Panc1 (cell line): Measurements from ENCODE around the gene SHC3. TPM values are rescaled to one million over a fixed set of nuclear protein-coding genes. Genes with fewer than 3 reads are reported as not detected.

ENCODE experiments used
- ATAC-seq: fragments of 200-7000 bp; cut with Tn5 transposase; 2 replicates; pipeline ENCODE4 v1.9.1; 2020; ENCODE audit warnings: mild to moderate bottlenecking, moderate library complexity
- BruUV-seq: library from RNA; stranded (reverse); fragments of 400-500 nt; replicated peaks from 2 replicates; lab custom pipeline; 2021; lab: Mats Ljungman, UMichigan
- CTCF ChIA-PET: fragments of 300-600 bp; sonication (Branson Sonifier 250); formaldehyde crosslinking; loops from one replicate; lab custom pipeline; 2022; ENCODE audit warnings: antibody characterized with exemption; lab: Charles Lee
- POLR2A ChIA-PET: fragments of 300-600 bp; sonication (Branson Sonifier 250); formaldehyde crosslinking; loops from one replicate; lab custom pipeline; 2022; ENCODE audit warnings: antibody characterized with exemption; lab: Charles Lee
- DNase-seq: peaks from one replicate; pipeline ENCODE4 v3.0.0-alpha.2; 2010; ENCODE audit warnings: low read depth, low spot score
- H3K27ac ChIP-seq: 2 replicates; pipeline ENCODE4 v1.5.1; 2011; ENCODE audit warnings: mild to moderate bottlenecking, low read length, inconsistent platforms
- H3K27me3 ChIP-seq: fragments of 200-500 bp; sonication (Bioruptor generic); 2 replicates; pipeline ENCODE4 v1.6.0; 2014; ENCODE audit warnings: low read length, inconsistent platforms; ENCODE audit not compliant: control insufficient read depth, insufficient read depth
- H3K36me3 ChIP-seq: fragments of 200-500 bp; sonication (Bioruptor generic); 2 replicates; pipeline ENCODE4 v1.5.1; 2014; ENCODE audit warnings: inconsistent platforms, mild to moderate bottlenecking, low read length, moderate library complexity; ENCODE audit not compliant: control insufficient read depth, insufficient read depth
- H3K4me1 ChIP-seq: 2 replicates; pipeline ENCODE4 v1.5.1; 2011; ENCODE audit warnings: inconsistent platforms, mild to moderate bottlenecking, low read length, moderate library complexity; ENCODE audit not compliant: control insufficient read depth, insufficient read depth
- H3K4me3 ChIP-seq, 2 experiments: 2 replicates each; pipeline ENCODE4 v1.5.1; 2011 to 2012; ENCODE audit warnings: low read depth in 2 of 2, low read length in 2 of 2, mild to moderate bottlenecking in 2 of 2, inconsistent platforms in 1 of 2, moderate library complexity in 1 of 2
- H3K9me3 ChIP-seq: fragments of 200-500 bp; sonication (Bioruptor generic); 2 replicates; pipeline ENCODE4 v1.5.1; 2014; ENCODE audit warnings: low read depth, mild to moderate bottlenecking, inconsistent platforms, low read length, moderate library complexity; ENCODE audit not compliant: control insufficient read depth, insufficient read depth
- POLR2AphosphoS5 ChIP-seq: IDR thresholded peaks from 2 replicates; pipeline ENCODE4 v1.6.1; 2012; ENCODE audit warnings: mild to moderate bottlenecking, low read depth, low read length, moderate library complexity
- SIN3A ChIP-seq: IDR thresholded peaks from 2 replicates; pipeline ENCODE4 v1.6.1; 2012; ENCODE audit warnings: low read depth, mild to moderate bottlenecking, low read length, moderate library complexity, borderline replicate concordance; ENCODE audit not compliant: insufficient read depth
- TCF7L2 ChIP-seq: IDR thresholded peaks from 2 replicates; pipeline ENCODE4 v1.6.1; 2011; ENCODE audit warnings: mild to moderate bottlenecking, low read depth, low read length, inconsistent platforms
- in situ Hi-C: cut with HindIII; loops from 2 replicates; pipeline ENCODE4 v1.10.0; 2016; ENCODE audit warnings: low sequenced_read_pairs, low pct_unique_long_range_greater_than_20kb
- intact Hi-C: fragments of 100-400 bp; cut with micrococcal nuclease; formaldehyde crosslinking; loops from one replicate; pipeline ENCODE4 v1.10.0; 2022; ENCODE audit not compliant: unreplicated experiment
- total RNA-seq: library from RNA; stranded (reverse); gene quantifications from one replicate; pipeline ENCODE4 v1.2.1, GENCODE V29; 2021; ENCODE audit not compliant: unreplicated experiment
- TF ChIP-seq, protein P1 (sequence below), 2 experiments: IDR thresholded peaks; 2 replicates each; pipeline ENCODE4 v1.6.1; 2011 to 2012; ENCODE audit warnings: low read depth in 2 of 2, control low read depth in 1 of 2, low read length in 1 of 2, mild to moderate bottlenecking in 1 of 2, moderate library complexity in 1 of 2; ENCODE audit not compliant: insufficient read depth in 1 of 2
- TF ChIP-seq, protein P2 (sequence below): fragments of 450-650 bp; IDR thresholded peaks from 2 replicates; pipeline ENCODE4 v1.5.1; 2017; ENCODE audit warnings: mild to moderate bottlenecking

Gene SHC3
- total RNA-seq, 1 experiment from 2014 or later, result 1.7 TPM

DNA sequence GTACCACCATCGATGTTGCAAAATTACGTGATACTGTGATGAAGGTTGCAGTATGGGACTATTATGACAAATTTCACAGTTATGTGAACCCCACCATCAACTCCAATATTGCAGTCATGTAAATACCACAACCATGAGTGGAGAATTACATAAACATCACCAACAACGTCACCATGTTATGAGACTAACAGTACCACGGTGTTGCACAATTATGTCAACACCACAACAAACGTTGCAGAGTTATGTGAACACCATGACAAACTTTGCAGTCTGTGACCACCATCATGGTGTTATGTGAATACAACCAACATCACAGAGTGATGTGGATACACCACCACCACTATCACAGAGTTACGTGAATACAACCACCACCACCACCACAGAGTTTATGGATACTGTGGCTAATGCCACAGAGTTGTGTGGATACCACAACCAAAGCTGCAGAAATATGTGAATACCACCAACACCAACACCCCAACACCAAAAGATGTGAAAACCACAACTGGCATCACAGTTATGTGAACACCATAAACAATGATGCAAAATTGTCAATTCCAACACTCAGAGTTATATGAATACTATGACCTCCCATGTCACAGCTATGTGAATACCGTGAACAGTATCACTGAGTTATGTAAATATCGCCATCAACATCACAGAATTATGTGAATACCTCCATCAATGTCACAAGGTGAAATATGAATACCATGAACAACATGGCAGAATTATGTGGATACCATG is 62.4 kb downstream of the SHC3 start:
- Histone ChIP-seq H3K4me3 (no peak overlapping the region), H3K36me3 (no peaks in the 10 kb centered on the region), H3K27me3 (no peaks in the 10 kb centered on the region), H3K27ac (no peak overlapping the region), H3K4me1 (no peaks in the 10 kb centered on the region), H3K9me3 (no peaks in the 10 kb centered on the region)
- in situ Hi-C loops, result no loop called here
- DNase-seq (no peak), ATAC-seq (no peak)
- POLR2A ChIA-PET, result no interaction called here
- intact Hi-C loops, result no loop called here
- CTCF ChIA-PET, result no interaction called here
- BruUV-seq, result no TSS peak
- TF ChIP-seq, protein P1, sequence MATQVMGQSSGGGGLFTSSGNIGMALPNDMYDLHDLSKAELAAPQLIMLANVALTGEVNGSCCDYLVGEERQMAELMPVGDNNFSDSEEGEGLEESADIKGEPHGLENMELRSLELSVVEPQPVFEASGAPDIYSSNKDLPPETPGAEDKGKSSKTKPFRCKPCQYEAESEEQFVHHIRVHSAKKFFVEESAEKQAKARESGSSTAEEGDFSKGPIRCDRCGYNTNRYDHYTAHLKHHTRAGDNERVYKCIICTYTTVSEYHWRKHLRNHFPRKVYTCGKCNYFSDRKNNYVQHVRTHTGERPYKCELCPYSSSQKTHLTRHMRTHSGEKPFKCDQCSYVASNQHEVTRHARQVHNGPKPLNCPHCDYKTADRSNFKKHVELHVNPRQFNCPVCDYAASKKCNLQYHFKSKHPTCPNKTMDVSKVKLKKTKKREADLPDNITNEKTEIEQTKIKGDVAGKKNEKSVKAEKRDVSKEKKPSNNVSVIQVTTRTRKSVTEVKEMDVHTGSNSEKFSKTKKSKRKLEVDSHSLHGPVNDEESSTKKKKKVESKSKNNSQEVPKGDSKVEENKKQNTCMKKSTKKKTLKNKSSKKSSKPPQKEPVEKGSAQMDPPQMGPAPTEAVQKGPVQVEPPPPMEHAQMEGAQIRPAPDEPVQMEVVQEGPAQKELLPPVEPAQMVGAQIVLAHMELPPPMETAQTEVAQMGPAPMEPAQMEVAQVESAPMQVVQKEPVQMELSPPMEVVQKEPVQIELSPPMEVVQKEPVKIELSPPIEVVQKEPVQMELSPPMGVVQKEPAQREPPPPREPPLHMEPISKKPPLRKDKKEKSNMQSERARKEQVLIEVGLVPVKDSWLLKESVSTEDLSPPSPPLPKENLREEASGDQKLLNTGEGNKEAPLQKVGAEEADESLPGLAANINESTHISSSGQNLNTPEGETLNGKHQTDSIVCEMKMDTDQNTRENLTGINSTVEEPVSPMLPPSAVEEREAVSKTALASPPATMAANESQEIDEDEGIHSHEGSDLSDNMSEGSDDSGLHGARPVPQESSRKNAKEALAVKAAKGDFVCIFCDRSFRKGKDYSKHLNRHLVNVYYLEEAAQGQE (IDR thresholded peaks at IDR 0.05; ENCODE audit: insufficient read depth in 1 of 2, low read depth in 2 of 2, low read length in 1 of 2), result no peak
- TF ChIP-seq, protein P2, sequence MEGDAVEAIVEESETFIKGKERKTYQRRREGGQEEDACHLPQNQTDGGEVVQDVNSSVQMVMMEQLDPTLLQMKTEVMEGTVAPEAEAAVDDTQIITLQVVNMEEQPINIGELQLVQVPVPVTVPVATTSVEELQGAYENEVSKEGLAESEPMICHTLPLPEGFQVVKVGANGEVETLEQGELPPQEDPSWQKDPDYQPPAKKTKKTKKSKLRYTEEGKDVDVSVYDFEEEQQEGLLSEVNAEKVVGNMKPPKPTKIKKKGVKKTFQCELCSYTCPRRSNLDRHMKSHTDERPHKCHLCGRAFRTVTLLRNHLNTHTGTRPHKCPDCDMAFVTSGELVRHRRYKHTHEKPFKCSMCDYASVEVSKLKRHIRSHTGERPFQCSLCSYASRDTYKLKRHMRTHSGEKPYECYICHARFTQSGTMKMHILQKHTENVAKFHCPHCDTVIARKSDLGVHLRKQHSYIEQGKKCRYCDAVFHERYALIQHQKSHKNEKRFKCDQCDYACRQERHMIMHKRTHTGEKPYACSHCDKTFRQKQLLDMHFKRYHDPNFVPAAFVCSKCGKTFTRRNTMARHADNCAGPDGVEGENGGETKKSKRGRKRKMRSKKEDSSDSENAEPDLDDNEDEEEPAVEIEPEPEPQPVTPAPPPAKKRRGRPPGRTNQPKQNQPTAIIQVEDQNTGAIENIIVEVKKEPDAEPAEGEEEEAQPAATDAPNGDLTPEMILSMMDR, result no peak
- no peak for TF ChIP-seq TCF7L2
- TF ChIP-seq SIN3A, result no peak
- TF ChIP-seq POLR2AphosphoS5, result no peak

DNA sequence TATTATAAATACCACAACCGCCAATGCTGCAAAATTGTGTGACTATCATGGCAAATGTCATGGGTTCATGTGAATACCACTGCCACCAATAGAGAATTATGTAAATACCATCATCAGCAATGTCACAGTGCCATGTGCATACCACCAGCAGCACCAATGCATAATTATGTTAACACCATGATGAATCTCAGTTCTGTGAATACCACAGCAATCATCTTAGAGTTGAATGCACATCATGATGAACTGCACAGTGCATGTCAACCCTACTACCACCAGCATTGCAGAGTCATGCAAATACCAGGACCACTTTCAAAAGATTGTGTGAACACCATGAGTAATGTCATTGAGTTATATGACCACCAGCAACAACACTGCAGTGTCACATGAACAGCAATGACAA is 63.2 kb downstream of the SHC3 start:
- H3K27ac ChIP-seq, result no peak overlapping the region
- CTCF ChIA-PET, result no interaction called here
- no peak for ATAC-seq
- no peak for DNase-seq
- no peak for TF ChIP-seq TCF7L2
- no TSS peak for BruUV-seq
- no peaks in the 10 kb centered on the region for H3K9me3 ChIP-seq
- intact Hi-C loops (no loop called here), in situ Hi-C loops (no loop called here)
- no peak overlapping the region for H3K4me3 ChIP-seq
- H3K36me3 ChIP-seq, result no peaks in the 10 kb centered on the region
- H3K4me1 ChIP-seq, result no peaks in the 10 kb centered on the region
- no peaks in the 10 kb centered on the region for H3K27me3 ChIP-seq
- POLR2A ChIA-PET, result no interaction called here

GRCh38 chr9:89114741-89115140 is 63.9 kb downstream of the SHC3 start:
- Histone ChIP-seq H3K27me3 (no peaks in the 10 kb centered on the region), H3K36me3 (no peaks in the 10 kb centered on the region), H3K4me3 (no peak overlapping the region), H3K9me3 (no peaks in the 10 kb centered on the region), H3K27ac (no peak overlapping the region), H3K4me1 (no peaks in the 10 kb centered on the region)
- BruUV-seq, result no TSS peak
- CTCF ChIA-PET, result no interaction called here
- intact Hi-C loops, result no loop called here
- ATAC-seq (no peak), DNase-seq (no peak)
- in situ Hi-C loops, result no loop called here
- TF ChIP-seq TCF7L2 (no peak), POLR2AphosphoS5 (no peak), SIN3A (no peak)
- TF ChIP-seq, protein P2, result no peak
- TF ChIP-seq, protein P1 (IDR thresholded peaks at IDR 0.05; ENCODE audit: insufficient read depth in 1 of 2, low read depth in 2 of 2, low read length in 1 of 2), result no peak
- POLR2A ChIA-PET, result no interaction called here
